ENCODE measurements around the gene CADM2.

CADM2 gene

DNA sequence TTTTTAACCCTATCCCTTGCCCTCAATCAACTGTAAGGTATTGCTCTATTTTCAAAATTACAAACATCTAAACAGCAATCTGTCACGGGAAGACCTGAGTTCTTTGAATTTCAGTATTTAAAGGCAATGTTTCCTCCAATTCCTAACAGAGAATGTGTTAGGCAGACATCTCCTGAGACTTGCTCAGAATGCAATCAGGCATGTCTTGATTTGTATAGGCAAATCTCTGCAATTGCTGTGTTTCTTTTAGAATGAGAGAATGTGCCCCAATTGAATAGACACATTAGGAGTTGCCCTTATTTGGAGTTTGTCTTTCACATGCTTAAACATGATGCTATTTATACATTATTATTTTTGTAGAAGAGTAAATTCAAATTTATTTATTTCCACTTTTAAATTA lies 205.6 kb downstream of the CADM2 start:
- Mint-ChIP-seq H3K27me3 (no peaks in the 10 kb centered on the region), H3K9me3 (peaks cover 14% of the 10 kb centered on the region), H3K4me3 (no peak overlapping the region), H3K36me3 (ENCODE audit: low read depth) (no peaks in the 10 kb centered on the region), H3K4me1 (no peaks in the 10 kb centered on the region), H3K27ac (no peak overlapping the region)
- ATAC-seq (no peak), DNase-seq (no peak)

DNA sequence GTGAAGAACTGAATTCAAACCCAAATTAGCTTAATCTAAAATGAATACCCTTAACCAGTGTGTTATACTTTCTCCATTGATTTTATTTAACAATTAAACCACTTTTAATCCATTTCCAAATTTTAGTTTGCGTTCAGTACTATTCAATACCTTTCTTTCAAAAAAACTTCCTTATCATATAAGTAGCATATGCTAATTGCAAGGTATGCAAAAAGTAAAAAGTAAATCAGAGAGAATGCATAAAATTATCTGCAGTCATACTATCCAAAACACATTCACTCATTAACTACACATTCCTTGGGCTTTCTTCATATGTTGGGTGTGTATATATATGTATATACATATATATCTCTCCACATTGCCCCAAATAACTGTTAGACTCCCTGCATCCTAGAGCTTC lies 208.8 kb downstream of the CADM2 start:
- no peak overlapping the region for H3K27ac Mint-ChIP-seq
- H3K27me3 Mint-ChIP-seq = no peaks in the 10 kb centered on the region
- DNase-seq (no peak), ATAC-seq (no peak)
- H3K9me3 Mint-ChIP-seq = no peaks in the 10 kb centered on the region
- no peaks in the 10 kb centered on the region for H3K4me1 Mint-ChIP-seq
- H3K36me3 Mint-ChIP-seq (ENCODE audit: low read depth) = no peaks in the 10 kb centered on the region
- no peak overlapping the region for H3K4me3 Mint-ChIP-seq

DNA sequence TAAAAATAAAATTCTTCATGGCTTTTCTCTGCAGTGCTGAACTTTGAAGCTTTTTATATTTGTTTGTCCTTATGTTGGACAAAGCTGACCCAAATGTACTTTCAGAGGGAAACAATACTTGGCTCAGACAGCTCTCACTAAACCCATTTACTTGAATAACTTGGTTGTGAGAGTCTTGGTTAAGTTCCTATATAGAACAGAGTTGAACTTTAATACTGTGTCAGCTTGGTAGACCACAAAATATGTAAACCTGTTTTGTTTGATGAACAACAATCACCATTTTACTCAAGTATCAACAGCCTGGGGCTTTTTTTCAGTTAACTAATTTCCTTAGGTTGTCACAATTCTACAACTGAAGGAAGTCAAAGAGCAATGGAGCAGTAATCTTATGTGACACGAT lies 211.9 kb downstream of the CADM2 start:
- no peaks in the 10 kb centered on the region for H3K4me1 Mint-ChIP-seq
- H3K4me3 Mint-ChIP-seq = no peak overlapping the region
- ATAC-seq (no peak), DNase-seq (no peak)
- H3K27ac Mint-ChIP-seq = no peak overlapping the region
- H3K9me3 Mint-ChIP-seq = no peaks in the 10 kb centered on the region
- H3K36me3 Mint-ChIP-seq (ENCODE audit: low read depth) = no peaks in the 10 kb centered on the region
- H3K27me3 Mint-ChIP-seq = no peaks in the 10 kb centered on the region

DNA sequence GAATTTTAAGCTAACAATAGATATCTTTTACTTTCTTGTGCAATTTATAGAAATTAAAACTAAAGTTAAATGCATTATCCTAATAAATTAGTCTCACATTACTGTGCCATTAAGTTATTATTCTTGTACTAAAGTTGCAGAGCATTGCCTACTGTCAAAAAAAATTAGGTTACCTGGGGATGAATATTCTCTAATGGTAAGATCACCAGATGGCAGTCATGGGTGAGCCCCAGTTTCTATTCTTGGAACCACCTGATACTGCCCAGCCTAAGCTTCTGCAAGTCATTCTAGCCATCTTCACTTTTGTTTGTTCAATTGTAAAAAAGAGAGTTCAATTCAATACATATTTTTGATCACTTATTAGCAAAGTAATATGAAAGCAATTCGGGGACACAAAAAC lies 213.2 kb downstream of the CADM2 start:
- no peaks in the 10 kb centered on the region for H3K9me3 Mint-ChIP-seq
- H3K4me3 Mint-ChIP-seq = no peak overlapping the region
- no peaks in the 10 kb centered on the region for H3K4me1 Mint-ChIP-seq
- ATAC-seq = no peak
- no peak overlapping the region for H3K27ac Mint-ChIP-seq
- no peaks in the 10 kb centered on the region for H3K36me3 Mint-ChIP-seq (ENCODE audit: low read depth)
- no peak for DNase-seq
- no peaks in the 10 kb centered on the region for H3K27me3 Mint-ChIP-seq

DNA sequence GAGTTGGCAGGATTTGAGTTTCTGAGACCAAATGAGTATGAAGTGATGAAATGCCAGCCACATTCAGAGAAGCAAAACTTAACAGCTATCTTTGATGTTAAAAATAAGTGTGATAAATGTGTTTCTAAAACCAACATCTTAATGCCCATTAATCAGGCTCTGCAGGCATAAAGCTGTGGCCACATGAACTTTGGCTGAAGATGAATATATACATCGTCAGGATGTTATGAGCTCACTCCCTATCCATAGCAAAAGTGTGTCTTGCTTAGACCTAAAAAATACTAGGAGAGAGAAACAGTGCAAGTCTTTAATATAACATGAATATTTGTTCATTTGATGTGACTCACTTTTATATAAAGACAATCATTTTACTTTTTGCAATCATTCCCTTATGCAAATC lies 218.0 kb downstream of the CADM2 start:
- H3K4me1 Mint-ChIP-seq = no peaks in the 10 kb centered on the region
- DNase-seq (no peak), ATAC-seq (no peak)
- no peaks in the 10 kb centered on the region for H3K36me3 Mint-ChIP-seq (ENCODE audit: low read depth)
- no peak overlapping the region for H3K4me3 Mint-ChIP-seq
- H3K9me3 Mint-ChIP-seq = peaks cover 4% of the 10 kb centered on the region
- no peaks in the 10 kb centered on the region for H3K27me3 Mint-ChIP-seq
- no peak overlapping the region for H3K27ac Mint-ChIP-seq

DNA sequence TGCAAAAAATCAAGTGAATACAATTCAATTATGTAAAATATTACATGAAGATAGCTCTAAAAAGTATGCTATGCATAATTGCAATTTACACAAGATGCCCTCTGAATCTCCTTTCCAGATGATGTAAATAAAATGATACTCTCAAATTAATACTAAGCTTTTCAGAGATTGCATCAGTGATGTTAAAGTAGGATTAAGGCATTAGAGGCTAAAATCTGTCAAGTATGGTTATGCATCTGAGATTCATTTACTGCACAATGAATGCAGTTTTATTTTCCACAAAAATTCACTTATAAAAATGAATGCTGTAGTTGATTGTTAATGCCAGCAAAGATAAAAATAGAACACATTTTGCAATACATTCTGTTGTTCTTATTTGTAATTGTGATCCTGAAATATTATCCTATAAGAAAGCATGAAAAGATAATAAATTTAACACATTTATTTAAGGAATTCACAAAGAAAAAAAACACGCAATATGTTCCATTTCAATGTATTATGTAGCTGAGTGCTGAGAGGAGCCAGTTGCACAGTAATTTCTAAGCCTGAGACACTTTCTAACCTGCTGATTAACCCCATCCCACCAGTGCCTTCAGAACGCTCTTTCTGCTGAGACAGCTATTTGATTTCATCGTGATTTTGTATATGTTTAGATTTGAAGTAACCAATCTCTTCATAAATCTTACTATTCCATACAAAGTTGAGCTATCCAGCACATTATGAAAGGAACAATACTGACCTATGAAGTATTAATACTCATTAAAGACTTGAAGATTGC lies 224.4 kb downstream of the CADM2 start:
- Mint-ChIP-seq H3K4me3 (no peak overlapping the region), H3K36me3 (ENCODE audit: low read depth) (no peaks in the 10 kb centered on the region), H3K9me3 (peaks cover 4% of the 10 kb centered on the region), H3K27ac (no peak overlapping the region), H3K4me1 (no peaks in the 10 kb centered on the region), H3K27me3 (no peaks in the 10 kb centered on the region)
- ATAC-seq (no peak), DNase-seq (no peak)

DNA sequence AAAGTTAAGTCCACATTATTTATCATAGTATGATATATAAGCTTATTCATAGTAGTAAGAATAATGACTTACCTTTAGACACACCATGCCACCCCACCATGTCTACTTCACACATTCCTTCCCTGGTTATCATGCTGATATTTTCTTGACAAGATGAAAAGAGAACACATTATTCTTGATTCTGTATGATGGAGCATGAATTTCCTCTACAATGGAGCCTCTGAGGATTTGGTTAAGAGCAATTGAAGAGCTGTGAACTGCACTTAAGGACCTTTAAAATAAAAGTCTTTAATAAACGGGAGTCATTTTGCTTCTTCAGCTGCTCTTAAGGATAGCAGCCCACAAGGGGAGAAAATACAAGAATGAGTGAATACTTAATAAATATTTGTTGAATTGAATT lies 226.7 kb downstream of the CADM2 start:
- Mint-ChIP-seq H3K27ac (no peak overlapping the region), H3K27me3 (no peaks in the 10 kb centered on the region), H3K9me3 (no peaks in the 10 kb centered on the region), H3K4me1 (no peaks in the 10 kb centered on the region), H3K4me3 (no peak overlapping the region), H3K36me3 (ENCODE audit: low read depth) (no peaks in the 10 kb centered on the region)
- DNase-seq (no peak), ATAC-seq (no peak)

DNA sequence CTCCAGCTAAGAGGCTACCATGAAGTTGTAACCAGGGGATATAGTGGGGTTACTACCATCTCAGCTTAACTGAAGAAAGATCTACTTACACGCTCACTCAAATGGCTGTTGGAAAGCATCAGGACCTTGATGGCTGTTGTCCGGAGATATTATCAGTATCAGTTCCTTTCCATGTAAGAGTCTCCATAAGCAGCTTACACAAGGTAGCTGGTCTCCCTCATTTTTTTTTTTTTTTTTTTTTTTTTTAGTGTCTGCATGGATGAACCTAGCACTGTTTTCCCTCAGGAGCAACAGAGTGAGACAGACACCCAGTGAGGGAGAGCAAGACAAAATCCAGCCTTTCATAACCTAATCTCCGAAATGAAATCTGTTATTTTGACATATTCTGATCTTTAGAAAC lies 230.9 kb downstream of the CADM2 start:
- ATAC-seq (no peak), DNase-seq (no peak)
- Mint-ChIP-seq H3K9me3 (no peaks in the 10 kb centered on the region), H3K4me3 (no peak overlapping the region), H3K4me1 (no peaks in the 10 kb centered on the region), H3K27me3 (no peaks in the 10 kb centered on the region), H3K36me3 (ENCODE audit: low read depth) (no peaks in the 10 kb centered on the region), H3K27ac (no peak overlapping the region)

DNA sequence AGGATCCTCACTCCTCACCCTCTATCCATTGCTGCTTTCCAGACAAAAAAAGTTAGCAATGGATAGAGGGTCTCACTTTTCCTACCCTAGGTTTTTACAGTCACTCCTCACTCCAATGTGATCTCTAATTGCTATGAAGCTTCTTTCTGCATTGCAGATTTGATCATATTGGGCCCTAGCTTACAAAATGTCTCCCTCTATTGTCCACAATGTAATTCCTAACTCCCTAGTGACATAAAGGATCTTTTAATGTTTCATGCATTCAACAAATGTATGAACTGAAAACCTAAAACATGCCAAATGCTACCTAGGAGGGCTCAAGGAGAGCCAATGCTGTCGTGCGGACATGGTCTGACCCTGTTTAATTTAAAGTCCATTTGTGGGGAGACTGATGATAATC lies 234.8 kb downstream of the CADM2 start:
- Mint-ChIP-seq H3K36me3 (ENCODE audit: low read depth) (no peaks in the 10 kb centered on the region), H3K4me3 (no peak overlapping the region), H3K27ac (no peak overlapping the region), H3K27me3 (no peaks in the 10 kb centered on the region), H3K9me3 (no peaks in the 10 kb centered on the region), H3K4me1 (no peaks in the 10 kb centered on the region)
- ATAC-seq = no peak
- no peak for DNase-seq

DNA sequence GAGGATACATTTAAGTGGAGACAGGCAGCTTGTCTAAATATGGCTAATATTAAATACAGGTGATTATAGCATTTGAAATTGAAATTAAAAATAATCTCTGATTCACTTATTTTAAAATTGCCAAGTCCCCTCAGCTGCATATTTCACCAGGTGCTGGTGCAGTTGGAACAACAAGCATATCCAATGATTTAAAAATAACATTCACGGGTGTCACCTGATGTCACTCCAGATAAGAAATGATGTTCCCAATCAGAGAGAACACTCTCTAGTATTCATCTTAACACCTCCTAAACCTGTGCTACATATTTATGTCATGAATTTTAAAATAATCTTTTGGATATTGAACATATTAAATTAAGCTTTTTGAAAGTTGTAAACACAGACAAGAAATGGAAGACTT lies 249.9 kb downstream of the CADM2 start:
- H3K4me3 Mint-ChIP-seq = no peak overlapping the region
- peaks cover 1% of the 10 kb centered on the region for H3K36me3 Mint-ChIP-seq (ENCODE audit: low read depth)
- H3K9me3 Mint-ChIP-seq = peaks cover 11% of the 10 kb centered on the region
- ATAC-seq = no peak
- no peak overlapping the region for H3K27ac Mint-ChIP-seq
- no peaks in the 10 kb centered on the region for H3K4me1 Mint-ChIP-seq
- H3K27me3 Mint-ChIP-seq = no peaks in the 10 kb centered on the region
- no peak for DNase-seq

DNA sequence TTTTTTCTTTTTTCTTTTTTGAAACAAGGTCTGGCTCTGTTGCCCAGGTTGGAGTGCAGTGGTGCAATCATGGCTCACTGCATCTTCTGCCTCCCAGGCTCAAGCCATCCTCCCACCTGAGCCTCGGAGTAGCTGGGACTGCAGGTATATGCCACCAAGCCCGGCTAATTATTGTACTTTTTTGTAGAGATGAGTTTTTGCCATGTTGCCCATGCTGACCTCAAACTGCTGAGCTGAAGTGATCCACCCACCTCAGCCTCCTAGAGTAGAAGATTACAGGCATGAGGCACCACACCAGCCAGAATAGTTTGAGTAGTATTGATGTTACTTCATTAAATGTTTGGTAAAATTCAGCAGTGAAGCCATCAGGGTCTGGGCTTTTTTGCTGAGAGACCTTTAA lies 251.8 kb downstream of the CADM2 start:
- ATAC-seq (no peak), DNase-seq (no peak)
- H3K27ac Mint-ChIP-seq = no peak overlapping the region
- H3K4me3 Mint-ChIP-seq = no peak overlapping the region
- no peaks in the 10 kb centered on the region for H3K4me1 Mint-ChIP-seq
- H3K36me3 Mint-ChIP-seq (ENCODE audit: low read depth) = peaks cover 1% of the 10 kb centered on the region
- H3K27me3 Mint-ChIP-seq = no peaks in the 10 kb centered on the region
- peaks cover 11% of the 10 kb centered on the region for H3K9me3 Mint-ChIP-seq

DNA sequence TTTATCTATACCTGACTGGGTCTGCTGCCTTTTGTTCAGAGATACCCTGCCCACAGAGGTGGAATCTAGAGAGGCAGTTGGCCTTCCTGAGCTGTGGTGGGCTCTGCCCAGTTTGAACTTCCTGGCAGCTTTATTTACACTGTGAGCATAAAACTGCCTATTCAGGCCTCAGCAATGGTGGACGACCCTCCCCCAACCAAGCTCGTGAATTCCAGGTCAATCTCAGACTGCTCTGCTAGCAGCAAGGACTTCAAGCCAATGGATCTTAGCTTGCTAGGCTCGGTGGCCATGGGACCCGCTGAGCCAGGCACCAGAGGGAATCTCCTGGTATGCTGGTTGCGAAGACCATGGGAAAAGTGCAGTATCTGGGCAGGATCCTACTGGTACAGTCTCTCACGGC lies 270.2 kb downstream of the CADM2 start:
- no peaks in the 10 kb centered on the region for H3K36me3 Mint-ChIP-seq (ENCODE audit: low read depth)
- no peak overlapping the region for H3K4me3 Mint-ChIP-seq
- no peak overlapping the region for H3K27ac Mint-ChIP-seq
- ATAC-seq = no peak
- no peaks in the 10 kb centered on the region for H3K27me3 Mint-ChIP-seq
- H3K9me3 Mint-ChIP-seq = peaks cover 22% of the 10 kb centered on the region
- no peak for DNase-seq
- no peaks in the 10 kb centered on the region for H3K4me1 Mint-ChIP-seq

DNA sequence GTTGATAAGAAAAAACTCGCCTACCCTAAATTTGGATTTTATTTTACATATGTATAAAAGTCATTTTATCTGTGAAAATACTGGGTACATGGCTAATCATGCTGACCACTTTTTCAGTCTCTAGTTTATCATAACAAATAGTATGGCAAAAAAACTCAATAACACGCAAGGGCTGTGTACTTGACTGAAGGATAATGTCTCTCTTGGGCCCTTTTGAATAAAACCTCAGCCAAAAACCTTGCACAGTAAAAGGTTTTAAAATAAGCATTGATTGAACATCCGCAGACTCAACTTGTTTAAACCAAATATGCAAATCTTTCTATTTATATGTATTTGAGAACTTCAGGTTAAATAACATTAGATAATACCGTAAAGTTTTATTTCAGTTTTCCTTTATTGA lies 285.3 kb downstream of the CADM2 start:
- Mint-ChIP-seq H3K27ac (no peak overlapping the region), H3K36me3 (ENCODE audit: low read depth) (no peaks in the 10 kb centered on the region), H3K27me3 (no peaks in the 10 kb centered on the region), H3K9me3 (no peaks in the 10 kb centered on the region), H3K4me1 (no peaks in the 10 kb centered on the region), H3K4me3 (no peak overlapping the region)
- DNase-seq (no peak), ATAC-seq (no peak)

DNA sequence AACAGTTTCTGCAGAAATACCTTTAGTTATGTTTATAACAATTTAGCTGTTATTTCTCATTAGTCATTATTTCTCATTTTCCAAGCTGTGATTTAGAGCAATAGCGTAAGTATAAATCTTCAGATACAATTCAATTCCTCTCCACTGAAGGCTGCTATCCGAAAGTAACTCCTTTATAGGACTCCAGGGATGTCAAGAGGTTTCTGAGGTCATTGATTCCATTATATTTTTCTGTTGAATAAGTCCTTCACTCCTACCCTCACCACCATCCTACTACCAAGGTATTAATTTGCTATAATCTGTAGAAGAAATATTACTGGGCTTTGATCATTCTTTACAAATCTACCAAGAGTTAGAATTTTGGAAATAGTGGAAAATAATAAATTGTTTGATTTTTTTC lies 285.7 kb downstream of the CADM2 start:
- Mint-ChIP-seq H3K27ac (no peak overlapping the region), H3K36me3 (ENCODE audit: low read depth) (no peaks in the 10 kb centered on the region), H3K27me3 (no peaks in the 10 kb centered on the region), H3K4me1 (no peaks in the 10 kb centered on the region), H3K4me3 (no peak overlapping the region), H3K9me3 (no peaks in the 10 kb centered on the region)
- DNase-seq = no peak
- ATAC-seq = no peak

DNA sequence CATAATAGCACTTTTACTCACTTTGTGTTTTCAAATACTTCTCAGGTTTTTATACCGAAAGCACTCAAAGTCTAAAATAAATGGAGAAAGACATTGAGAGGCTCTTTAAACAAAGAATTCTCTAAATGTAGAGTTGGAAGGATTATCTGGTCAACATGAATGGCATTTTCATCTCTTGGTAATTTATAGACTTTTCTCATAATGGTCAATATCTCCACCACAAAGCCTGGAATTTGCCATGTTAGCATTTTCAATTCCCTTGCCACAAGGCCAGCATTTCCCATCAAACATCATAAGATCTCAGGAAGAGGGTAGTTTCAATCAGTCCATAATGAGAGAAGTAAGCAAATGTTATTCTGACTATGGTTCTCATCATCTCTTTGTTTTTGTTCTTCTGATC lies 293.0 kb downstream of the CADM2 start:
- DNase-seq (no peak), ATAC-seq (no peak)
- H3K4me1 Mint-ChIP-seq = no peaks in the 10 kb centered on the region
- H3K27ac Mint-ChIP-seq = no peak overlapping the region
- H3K9me3 Mint-ChIP-seq = no peaks in the 10 kb centered on the region
- H3K4me3 Mint-ChIP-seq = no peak overlapping the region
- no peaks in the 10 kb centered on the region for H3K27me3 Mint-ChIP-seq
- H3K36me3 Mint-ChIP-seq (ENCODE audit: low read depth) = no peaks in the 10 kb centered on the region

DNA sequence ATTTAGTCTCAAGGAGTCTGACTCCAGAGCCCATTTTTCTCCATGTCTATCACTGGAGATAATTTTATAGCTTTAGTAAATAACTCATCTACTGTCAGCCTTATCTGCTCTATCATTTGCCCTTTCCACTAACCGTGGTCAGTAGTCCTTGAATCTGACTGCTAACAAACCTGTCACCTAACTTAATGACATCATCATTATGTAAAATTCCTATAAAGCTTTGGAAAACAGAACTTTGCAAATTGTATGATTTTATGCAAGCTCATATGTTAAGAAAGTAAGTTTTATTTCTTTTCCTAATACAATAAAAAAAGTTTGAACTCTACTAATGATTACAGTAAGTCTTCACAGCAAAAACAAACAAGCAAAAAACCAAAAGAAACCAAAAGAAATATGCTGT lies 293.9 kb downstream of the CADM2 start:
- Mint-ChIP-seq H3K27me3 (no peaks in the 10 kb centered on the region), H3K4me3 (no peak overlapping the region), H3K9me3 (no peaks in the 10 kb centered on the region), H3K36me3 (ENCODE audit: low read depth) (no peaks in the 10 kb centered on the region), H3K27ac (no peak overlapping the region), H3K4me1 (no peaks in the 10 kb centered on the region)
- no peak for DNase-seq
- no peak for ATAC-seq

Data from activated naive CD8-positive, alpha-beta T cell treated with anti-CD3 and anti-CD28 coated beads, Interleukin-2, amount 50 U/mL, for 24 hours (primary cell).